ENCODE results near the gene BDP1.
"Not testable (repeated sequence)": the region's sequence is repeated elsewhere in the genome, so short reads cannot be mapped to it uniquely, and the experiment has no call there.

Gene BDP1

DNA sequence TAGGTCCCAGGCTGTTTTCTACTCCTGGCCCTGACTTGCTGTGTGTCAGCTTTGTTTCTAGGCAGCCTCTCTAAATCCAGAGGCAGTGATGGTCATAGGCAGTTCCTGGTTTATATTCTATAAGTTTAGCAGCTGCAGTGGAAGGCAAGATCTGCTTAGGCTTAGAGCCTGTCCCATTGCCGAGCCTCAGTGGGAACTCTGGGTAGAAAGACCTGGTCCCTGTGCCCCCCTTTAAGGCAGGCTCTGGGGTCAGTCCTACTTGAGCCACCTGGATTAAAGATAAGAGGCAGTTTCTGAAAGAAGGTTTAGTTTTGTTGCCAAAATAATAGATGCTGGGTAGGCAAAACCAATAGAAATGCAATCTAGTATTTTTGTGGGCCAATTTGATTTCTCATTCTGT, 145.3 kb downstream of the BDP1 start:
- TF ChIP-seq, protein P1, sequence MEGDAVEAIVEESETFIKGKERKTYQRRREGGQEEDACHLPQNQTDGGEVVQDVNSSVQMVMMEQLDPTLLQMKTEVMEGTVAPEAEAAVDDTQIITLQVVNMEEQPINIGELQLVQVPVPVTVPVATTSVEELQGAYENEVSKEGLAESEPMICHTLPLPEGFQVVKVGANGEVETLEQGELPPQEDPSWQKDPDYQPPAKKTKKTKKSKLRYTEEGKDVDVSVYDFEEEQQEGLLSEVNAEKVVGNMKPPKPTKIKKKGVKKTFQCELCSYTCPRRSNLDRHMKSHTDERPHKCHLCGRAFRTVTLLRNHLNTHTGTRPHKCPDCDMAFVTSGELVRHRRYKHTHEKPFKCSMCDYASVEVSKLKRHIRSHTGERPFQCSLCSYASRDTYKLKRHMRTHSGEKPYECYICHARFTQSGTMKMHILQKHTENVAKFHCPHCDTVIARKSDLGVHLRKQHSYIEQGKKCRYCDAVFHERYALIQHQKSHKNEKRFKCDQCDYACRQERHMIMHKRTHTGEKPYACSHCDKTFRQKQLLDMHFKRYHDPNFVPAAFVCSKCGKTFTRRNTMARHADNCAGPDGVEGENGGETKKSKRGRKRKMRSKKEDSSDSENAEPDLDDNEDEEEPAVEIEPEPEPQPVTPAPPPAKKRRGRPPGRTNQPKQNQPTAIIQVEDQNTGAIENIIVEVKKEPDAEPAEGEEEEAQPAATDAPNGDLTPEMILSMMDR (IDR thresholded peaks at IDR 0.05; ENCODE audit: extremely low read depth, insufficient read depth, missing control alignments) = no peak
- in situ Hi-C loops (cut with MboI; ENCODE audit: low pct_unique_long_range_greater_than_20kb, low sequenced_read_pairs, unreplicated experiment) = no loop called here

DNA sequence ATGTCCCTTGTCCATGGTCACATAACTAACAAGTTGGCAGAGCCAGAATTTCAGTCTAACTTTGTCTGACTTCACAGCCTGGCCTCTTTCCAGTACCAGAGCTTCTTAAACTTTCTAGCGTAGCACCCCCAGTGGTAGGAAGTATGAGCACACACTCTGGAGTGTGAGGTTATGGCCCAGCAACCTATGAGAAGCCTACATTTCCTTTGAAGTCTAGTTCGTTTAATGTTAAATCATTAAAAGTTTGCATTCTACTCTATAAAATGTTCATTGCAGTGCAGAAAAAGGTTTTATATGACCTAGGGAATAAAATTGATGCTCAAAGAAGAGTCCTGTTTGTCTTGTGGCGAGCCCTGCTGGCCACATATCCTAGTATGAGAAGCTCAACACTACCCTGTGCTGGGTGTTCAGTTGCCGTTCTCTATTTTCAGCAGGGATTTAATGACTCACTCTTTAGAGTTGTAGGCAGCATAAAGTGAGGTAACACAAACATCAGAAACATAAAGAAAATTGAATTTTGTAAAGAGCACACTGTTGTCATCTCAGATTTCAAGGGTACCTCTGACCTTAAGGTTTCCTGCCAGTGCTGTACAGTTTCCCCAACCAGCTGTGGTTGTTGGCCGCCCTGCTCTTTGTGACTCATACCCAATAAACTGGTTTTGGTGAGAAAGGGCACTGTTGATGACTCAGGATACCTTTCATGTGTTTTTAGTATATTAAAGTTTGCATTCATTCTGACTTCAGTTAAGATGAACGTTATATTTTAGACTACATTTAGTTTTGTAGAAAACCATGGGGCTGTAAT, 146.0 kb downstream of the BDP1 start:
- peak; percentile 70 for DNase-seq (ENCODE audit: low spot score)
- TF ChIP-seq, protein P1 (IDR thresholded peaks at IDR 0.05; ENCODE audit: extremely low read depth, insufficient read depth, missing control alignments) = peak; percentile 75
- in situ Hi-C loops (cut with MboI; ENCODE audit: low pct_unique_long_range_greater_than_20kb, low sequenced_read_pairs, unreplicated experiment) = no loop called here

More for the DNA sequence above, 145.3 kb downstream of the BDP1 start:
- DNase-seq (ENCODE audit: low spot score) = no peak

- in situ Hi-C loops (cut with MboI; ENCODE audit: low pct_unique_long_range_greater_than_20kb, low sequenced_read_pairs, unreplicated experiment); DNase-seq (ENCODE audit: low spot score): not testable (repeated sequence)
Measured at GRCh38 chr5:71609916-71610315, 154.5 kb downstream of the BDP1 start.

DNA sequence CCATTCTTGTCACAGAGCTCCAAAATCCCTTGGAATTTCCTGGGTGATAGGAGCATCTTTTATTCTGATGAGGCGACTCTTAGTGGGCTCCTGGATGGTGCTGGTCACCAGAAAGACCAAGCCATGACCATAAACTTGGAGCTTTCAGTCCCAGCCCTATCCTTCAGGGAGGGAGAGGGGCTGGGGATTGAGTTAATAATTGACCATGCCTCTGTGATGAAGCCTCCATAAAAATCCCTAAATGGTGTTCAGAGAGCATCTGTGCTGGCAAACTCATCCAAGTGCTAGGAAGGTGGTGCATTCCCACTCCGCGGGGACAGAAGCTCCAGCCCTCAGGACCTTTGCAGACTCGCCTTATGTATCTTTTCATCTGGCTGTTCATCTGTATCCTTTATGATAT, 160.4 kb downstream of the BDP1 start:
- in situ Hi-C loops (cut with MboI; ENCODE audit: low pct_unique_long_range_greater_than_20kb, low sequenced_read_pairs, unreplicated experiment) = no loop called here
- DNase-seq (ENCODE audit: low spot score) = no peak
- TF ChIP-seq, protein P1 (IDR thresholded peaks at IDR 0.05; ENCODE audit: extremely low read depth, insufficient read depth, missing control alignments) = no peak

Measured in GM13977 (cell line).